HCT116 (cell line): ENCODE data around the gene ST3GAL6.
"Not testable (repeated sequence)": the region's sequence is repeated elsewhere in the genome, so short reads cannot be mapped to it uniquely, and the experiment has no call there.

Experiments
- CTCF ChIP-seq, 3 experiments: fragments of 200-600 bp in 1 of 3; sonication (generic) in 1 of 3; IDR thresholded peaks in 2 of 3; conservative IDR thresholded peaks in 1 of 3; 2 replicates each; pipeline ENCODE4 v1.5.1; 2012 to 2017; ENCODE audit warnings: low read depth in 2 of 3, low read length in 2 of 3, antibody characterized with exemption in 1 of 3, borderline replicate concordance in 1 of 3, control low read depth in 1 of 3, mild to moderate bottlenecking in 1 of 3, mixed read lengths in 1 of 3, mixed run types in 1 of 3, moderate library complexity in 1 of 3; ENCODE audit not compliant: insufficient read depth in 1 of 3
- MAX ChIP-seq: IDR thresholded peaks from 2 replicates; pipeline ENCODE4 v1.6.1; 2012
- POLR2A ChIP-seq: IDR thresholded peaks from 2 replicates; pipeline ENCODE4 v1.7.0; 2011; ENCODE audit warnings: borderline replicate concordance; ENCODE audit not compliant: insufficient read depth, insufficient read length; ENCODE audit errors: extremely low read depth

- not testable (repeated sequence) for TF ChIP-seq POLR2A; CTCF (IDR thresholded peaks at IDR 0.05 in 2 of 3, conservative IDR thresholded peaks at IDR 0.05 in 1 of 3; ENCODE audit: borderline replicate concordance in 1 of 3, insufficient read depth in 1 of 3, low read depth in 2 of 3, low read length in 2 of 3)
- peak; percentile 73 for TF ChIP-seq MAX
Observed at GRCh38 chr3:98831060-98831459, 67.9 kb downstream of the ST3GAL6 start.
